Measurements from ENCODE around the gene STARD13. TPM values are rescaled to one million over a fixed set of nuclear protein-coding genes. Genes with fewer than 3 reads are reported as not detected.
A peak's percentile ranks its signal among the peaks of the same experiment; 100 is the strongest.

STARD13 gene
- total RNA-seq, 1 donor, result 52.2 TPM

DNA sequence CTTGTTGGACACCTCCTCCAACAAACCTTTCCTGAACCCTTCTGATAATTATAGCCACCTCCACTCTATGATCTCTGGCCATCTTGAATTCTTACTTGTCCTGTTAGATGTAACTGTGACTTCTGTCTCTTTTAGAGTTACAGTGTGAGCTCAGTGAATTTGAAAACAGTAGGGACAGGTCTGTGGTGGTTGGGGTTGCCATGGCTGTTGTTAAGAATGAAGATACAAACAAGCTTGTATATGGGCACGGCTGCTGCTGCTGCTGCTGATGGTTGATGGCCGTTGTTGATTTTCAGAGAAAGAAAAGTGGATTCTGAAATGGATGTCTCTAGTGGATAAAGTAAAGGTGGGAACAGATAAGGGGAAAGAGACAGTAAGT is 101.5 kb downstream of the STARD13 start:
- no peak overlapping the region for H3K4me3 ChIP-seq (ENCODE audit: low read depth, low read length)
- TF ChIP-seq, protein P1, sequence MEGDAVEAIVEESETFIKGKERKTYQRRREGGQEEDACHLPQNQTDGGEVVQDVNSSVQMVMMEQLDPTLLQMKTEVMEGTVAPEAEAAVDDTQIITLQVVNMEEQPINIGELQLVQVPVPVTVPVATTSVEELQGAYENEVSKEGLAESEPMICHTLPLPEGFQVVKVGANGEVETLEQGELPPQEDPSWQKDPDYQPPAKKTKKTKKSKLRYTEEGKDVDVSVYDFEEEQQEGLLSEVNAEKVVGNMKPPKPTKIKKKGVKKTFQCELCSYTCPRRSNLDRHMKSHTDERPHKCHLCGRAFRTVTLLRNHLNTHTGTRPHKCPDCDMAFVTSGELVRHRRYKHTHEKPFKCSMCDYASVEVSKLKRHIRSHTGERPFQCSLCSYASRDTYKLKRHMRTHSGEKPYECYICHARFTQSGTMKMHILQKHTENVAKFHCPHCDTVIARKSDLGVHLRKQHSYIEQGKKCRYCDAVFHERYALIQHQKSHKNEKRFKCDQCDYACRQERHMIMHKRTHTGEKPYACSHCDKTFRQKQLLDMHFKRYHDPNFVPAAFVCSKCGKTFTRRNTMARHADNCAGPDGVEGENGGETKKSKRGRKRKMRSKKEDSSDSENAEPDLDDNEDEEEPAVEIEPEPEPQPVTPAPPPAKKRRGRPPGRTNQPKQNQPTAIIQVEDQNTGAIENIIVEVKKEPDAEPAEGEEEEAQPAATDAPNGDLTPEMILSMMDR (IDR thresholded peaks at IDR 0.05; ENCODE audit: insufficient read depth, low read depth, low read length), result no peak
- DNase-seq (ENCODE audit: low read depth), result no peak

DNA sequence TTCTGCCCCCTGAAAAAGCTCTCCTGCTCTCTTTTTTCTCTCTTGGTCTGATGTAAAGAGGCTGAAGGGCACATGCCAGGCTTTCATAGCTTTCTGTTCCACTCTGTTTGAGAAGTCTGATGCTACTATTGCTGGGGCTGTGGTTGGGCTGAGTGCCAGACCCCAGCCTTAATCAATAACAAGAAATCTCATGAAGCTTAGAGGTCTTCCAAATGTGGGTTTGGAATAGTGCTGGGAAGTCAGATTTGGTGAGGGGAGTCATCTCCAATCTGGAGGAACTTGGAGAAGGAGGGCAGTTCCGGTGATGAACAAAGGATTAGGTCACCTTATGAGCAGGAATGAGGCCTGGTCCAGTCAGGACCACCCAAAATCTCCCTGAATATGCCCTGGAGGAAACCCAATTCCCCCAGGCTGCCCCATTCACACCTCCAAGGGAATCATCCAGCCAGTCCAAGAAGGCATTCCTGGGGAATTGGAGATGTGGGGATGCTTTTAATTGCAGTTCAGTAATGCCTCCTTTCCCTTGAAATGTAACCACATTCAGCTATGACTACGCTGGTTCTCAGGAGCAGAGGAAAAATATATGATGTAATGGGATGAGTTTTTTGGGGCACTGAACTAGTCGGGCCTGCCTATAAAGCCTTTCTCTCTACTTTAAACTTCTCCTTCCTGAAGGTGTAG is 102.0 kb downstream of the STARD13 start:
- no peak overlapping the region for H3K4me3 ChIP-seq (ENCODE audit: low read depth, low read length)
- TF ChIP-seq, protein P1 (IDR thresholded peaks at IDR 0.05; ENCODE audit: insufficient read depth, low read depth, low read length), result no peak
- DNase-seq (ENCODE audit: low read depth), result peak; percentile 68

DNA sequence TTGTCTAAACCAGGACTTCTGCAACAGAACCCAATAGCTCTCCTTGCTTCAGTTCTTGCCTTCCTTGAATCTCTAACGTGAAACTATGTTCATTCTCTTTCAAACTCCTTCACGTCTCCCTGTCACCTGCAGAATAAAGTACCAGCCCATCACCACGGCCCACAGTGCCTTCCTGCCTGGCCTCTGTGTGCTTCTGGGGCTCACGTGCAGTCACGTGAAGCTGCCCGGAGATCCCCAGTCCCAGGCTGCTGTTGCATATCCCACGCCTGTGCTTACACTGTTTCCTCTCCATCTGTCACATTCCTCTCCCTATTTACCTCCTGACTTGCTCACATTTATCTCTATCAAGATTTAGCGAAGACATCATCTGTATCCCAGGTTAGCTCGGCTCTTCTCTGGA is 102.8 kb downstream of the STARD13 start:
- TF ChIP-seq, protein P1 (IDR thresholded peaks at IDR 0.05; ENCODE audit: insufficient read depth, low read depth, low read length), result no peak
- no peak overlapping the region for H3K4me3 ChIP-seq (ENCODE audit: low read depth, low read length)
- no peak for DNase-seq (ENCODE audit: low read depth)

DNA sequence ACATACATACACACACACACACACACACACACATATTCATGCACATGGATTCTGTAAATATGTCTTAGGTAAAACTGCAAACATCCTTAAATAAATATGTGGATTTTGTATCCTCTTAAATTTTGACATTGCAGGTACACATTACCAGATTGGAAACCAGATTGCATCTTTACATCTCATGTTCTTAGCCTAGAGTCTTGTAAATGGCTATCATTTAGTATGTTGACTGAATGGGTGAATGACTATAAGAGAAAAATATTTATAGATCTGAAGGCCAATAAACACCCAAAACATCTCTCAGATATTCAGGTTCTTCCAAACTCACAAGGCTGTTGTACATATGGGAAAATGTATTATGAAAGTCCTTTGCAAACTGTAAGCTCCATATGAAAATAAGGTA is 104.3 kb downstream of the STARD13 start:
- TF ChIP-seq, protein P1 (IDR thresholded peaks at IDR 0.05; ENCODE audit: insufficient read depth, low read depth, low read length), result no peak
- H3K4me3 ChIP-seq (ENCODE audit: low read depth, low read length), result no peak overlapping the region
- DNase-seq (ENCODE audit: low read depth), result no peak

DNA sequence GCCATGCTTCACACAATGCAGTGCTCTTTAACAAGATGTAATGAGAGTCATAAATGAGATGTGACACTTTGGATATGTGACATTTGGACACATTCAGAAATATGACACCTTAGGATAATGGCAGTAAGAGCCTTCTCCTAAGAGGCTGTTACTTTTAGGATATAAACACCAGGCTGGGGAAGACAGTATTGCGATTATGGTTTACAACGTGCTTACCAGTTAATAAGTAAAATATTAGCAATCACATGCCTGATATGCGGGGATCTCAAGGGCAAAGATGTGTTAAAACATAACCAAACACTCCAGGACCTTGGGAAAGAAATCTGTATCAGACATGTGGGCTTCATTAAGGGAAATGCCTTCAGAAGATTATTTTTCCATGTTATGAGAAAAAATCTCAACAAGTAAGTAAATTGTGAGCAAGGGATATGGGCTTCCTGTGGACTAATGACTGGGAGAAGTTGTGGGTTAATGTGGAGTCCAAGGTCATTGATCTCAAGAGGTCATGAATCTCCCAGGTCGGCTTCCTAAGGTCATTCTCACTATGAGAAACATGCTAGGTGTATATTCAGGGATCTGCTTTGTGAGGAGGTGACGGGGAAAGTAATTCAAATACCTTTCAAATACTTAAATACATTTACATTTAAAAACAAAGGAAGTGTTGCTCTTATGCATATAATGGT is 105.3 kb downstream of the STARD13 start:
- H3K4me3 ChIP-seq (ENCODE audit: low read depth, low read length), result no peak overlapping the region
- TF ChIP-seq, protein P1 (IDR thresholded peaks at IDR 0.05; ENCODE audit: insufficient read depth, low read depth, low read length), result no peak
- DNase-seq (ENCODE audit: low read depth), result peak; percentile 58

DNA sequence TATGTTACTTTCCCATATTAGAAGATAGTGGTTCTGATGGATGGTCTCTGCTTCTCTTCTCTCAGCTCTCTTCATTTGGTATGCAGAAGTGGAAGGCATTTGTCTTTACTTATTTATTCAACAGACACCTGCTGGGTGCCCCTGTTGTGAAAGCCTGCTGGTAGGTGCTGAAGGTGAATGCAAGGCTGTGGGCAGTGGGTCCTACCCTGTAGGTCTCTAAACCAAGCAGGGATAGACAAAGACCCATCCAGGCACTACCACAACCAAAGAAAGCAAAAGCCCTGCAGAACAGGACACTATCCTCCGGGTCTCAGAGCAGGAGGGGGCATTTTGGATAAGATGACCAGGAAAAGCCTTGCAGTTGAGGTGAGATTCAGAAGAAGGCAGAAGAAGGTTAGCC is 106.1 kb downstream of the STARD13 start:
- H3K4me3 ChIP-seq (ENCODE audit: low read depth, low read length), result no peak overlapping the region

More for the DNA sequence above, 106.1 kb downstream of the STARD13 start:
- TF ChIP-seq, protein P1 (IDR thresholded peaks at IDR 0.05; ENCODE audit: insufficient read depth, low read depth, low read length), result no peak
- DNase-seq (ENCODE audit: low read depth), result no peak
